ENCODE data around the gene N4BP2L2. TPM values are rescaled to one million over a fixed set of nuclear protein-coding genes. Genes with fewer than 3 reads are reported as not detected.

The N4BP2L2 gene
- total RNA-seq, 1 experiment from 2014 or later = 61.4 TPM

DNA sequence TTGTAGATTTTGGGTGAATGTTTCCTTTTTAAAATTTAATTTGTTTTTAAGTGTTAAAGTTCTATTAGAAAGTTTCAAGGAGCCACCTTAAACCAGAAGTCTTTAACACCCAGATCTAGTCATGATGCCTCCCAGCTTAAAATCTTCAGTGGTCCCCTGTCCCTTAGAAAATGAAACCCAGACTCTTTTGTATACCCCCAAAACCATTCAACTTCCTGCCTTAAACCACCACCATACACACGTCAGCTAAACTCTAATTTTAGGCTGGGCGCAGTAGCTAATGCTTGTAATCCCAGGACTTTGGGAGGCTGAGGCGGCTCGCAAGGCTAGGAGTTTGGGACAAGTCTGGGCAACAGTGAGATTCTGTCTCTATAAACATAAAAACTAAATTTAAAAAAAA is 148.5 kb downstream of the N4BP2L2 start:
- H3K79me1 ChIP-seq (ENCODE audit: insufficient read depth, low read depth, low read length, poor library complexity, severe bottlenecking) = no peaks in the 10 kb centered on the region
- no peak overlapping the region for H2BK5ac ChIP-seq (ENCODE audit: insufficient read length, low read length)
- Mint-ChIP-seq H3K4me1 (peaks cover 11 to 15% of the 10 kb centered on the region in 2 experiments), H3K4me3 (no peak overlapping the region), H3K27me3 (ENCODE audit: low read depth) (no peaks in the 10 kb centered on the region), H3K27ac (peak overlapping the region in 2 of 3 experiments; percentile 18 to 74; a peak in 3 of 7 replicates), H3K9me3 (no peaks in the 10 kb centered on the region), H3K36me3 (ENCODE audit: insufficient read depth in 1 of 3, low read depth in 3 of 3) (peaks cover 3 to 10% (median 6%) of the 10 kb centered on the region in 3 experiments; a peak in 6 of 7 replicates)
- H3T11ph ChIP-seq (ENCODE audit: low read length) = no peak overlapping the region
- no peak overlapping the region for H2BK20ac ChIP-seq (ENCODE audit: low read depth, low read length, poor library complexity, severe bottlenecking)
- peaks cover 2% of the 10 kb centered on the region; the same call in 1 of the 2 replicates for H3K4me1 ChIP-seq (ENCODE audit: insufficient read depth, low read length)
- no peaks in the 10 kb centered on the region for H4K20me1 ChIP-seq (ENCODE audit: control insufficient read depth, insufficient read depth, insufficient read length)
- H3K9ac ChIP-seq (ENCODE audit: extremely low read depth, insufficient read length, low read length) = no peak overlapping the region
- no peak overlapping the region for H3K56ac ChIP-seq (ENCODE audit: insufficient read length, low read depth, low read length)
- no peak overlapping the region for H3K23ac ChIP-seq (ENCODE audit: insufficient read length, low read depth, low read length)
- DNase-seq = no peak
- no peak overlapping the region for H2BK15ac ChIP-seq (ENCODE audit: low read depth, low read length)
- TF ChIP-seq, protein P1, sequence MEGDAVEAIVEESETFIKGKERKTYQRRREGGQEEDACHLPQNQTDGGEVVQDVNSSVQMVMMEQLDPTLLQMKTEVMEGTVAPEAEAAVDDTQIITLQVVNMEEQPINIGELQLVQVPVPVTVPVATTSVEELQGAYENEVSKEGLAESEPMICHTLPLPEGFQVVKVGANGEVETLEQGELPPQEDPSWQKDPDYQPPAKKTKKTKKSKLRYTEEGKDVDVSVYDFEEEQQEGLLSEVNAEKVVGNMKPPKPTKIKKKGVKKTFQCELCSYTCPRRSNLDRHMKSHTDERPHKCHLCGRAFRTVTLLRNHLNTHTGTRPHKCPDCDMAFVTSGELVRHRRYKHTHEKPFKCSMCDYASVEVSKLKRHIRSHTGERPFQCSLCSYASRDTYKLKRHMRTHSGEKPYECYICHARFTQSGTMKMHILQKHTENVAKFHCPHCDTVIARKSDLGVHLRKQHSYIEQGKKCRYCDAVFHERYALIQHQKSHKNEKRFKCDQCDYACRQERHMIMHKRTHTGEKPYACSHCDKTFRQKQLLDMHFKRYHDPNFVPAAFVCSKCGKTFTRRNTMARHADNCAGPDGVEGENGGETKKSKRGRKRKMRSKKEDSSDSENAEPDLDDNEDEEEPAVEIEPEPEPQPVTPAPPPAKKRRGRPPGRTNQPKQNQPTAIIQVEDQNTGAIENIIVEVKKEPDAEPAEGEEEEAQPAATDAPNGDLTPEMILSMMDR (conservative IDR thresholded peaks at IDR 0.05) = no peak
- no peak overlapping the region for H3K18ac ChIP-seq (ENCODE audit: insufficient read length, low read depth, low read length)
- H4K91ac ChIP-seq (ENCODE audit: insufficient read length, low read depth, low read length) = no peak overlapping the region
- no peaks in the 10 kb centered on the region for H3K27me3 ChIP-seq (ENCODE audit: insufficient read depth, low read length)
- H4K5ac ChIP-seq (ENCODE audit: insufficient read length, low read depth, low read length) = no peak overlapping the region
- H2BK12ac ChIP-seq (ENCODE audit: insufficient read length, low read depth, low read length) = no peak overlapping the region
- no peak overlapping the region for H3K14ac ChIP-seq (ENCODE audit: insufficient read depth, low read length)
- WGBS (ENCODE audit: extremely low coverage, insufficient read length, low lambda C conversion rate) = no CpG with 5 or more reads among the region's 4 CpGs
- no peaks in the 10 kb centered on the region for H3K9me3 ChIP-seq (ENCODE audit: control insufficient read depth, low read depth, low read length)
- H3K79me2 ChIP-seq (ENCODE audit: insufficient read depth, low read length) = no peaks in the 10 kb centered on the region
- no peak overlapping the region for H2AFZ ChIP-seq (ENCODE audit: low read length)
- no peak overlapping the region for H3K4me2 ChIP-seq (ENCODE audit: insufficient read depth, insufficient read length, low read length)
- no peaks in the 10 kb centered on the region for H3K23me2 ChIP-seq (ENCODE audit: insufficient read length, low read depth, low read length, poor library complexity, severe bottlenecking)
- no peak overlapping the region for H4K8ac ChIP-seq (replicated peaks; ENCODE audit: insufficient read length, low read depth, low read length)
- no peak overlapping the region for H2BK120ac ChIP-seq (ENCODE audit: low read depth, low read length, poor library complexity, severe bottlenecking)
- H2AK5ac ChIP-seq (ENCODE audit: insufficient read length, low read length) = no peak overlapping the region
- no peak overlapping the region for H3K27ac ChIP-seq (ENCODE audit: insufficient read length, low read depth, low read length)
- H3K4ac ChIP-seq (ENCODE audit: low read depth, low read length) = no peak overlapping the region
